Measurements from ENCODE around the gene GDF10. TPM values are rescaled to one million over a fixed set of nuclear protein-coding genes. Genes with fewer than 3 reads are reported as not detected.

Gene GDF10
- polyA plus RNA-seq, 1 experiment, result not detected

DNA sequence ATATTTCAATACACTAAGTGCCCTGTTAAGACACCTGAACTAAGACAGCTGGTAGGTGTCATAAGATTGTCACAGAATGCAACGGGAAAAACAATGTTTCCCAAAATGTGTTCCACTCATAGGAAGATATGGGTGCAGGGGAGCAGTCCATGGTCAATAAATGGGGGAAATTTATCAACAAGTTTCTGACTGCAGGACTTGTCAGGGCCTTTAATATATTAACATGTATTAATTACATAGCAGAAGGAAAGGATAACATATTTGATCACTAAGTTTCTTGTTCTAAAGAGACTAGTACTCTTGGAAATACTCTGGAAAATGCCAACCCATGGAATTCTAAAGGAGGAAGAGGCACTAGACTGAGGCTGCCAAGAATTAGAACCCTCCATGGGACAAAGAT, 54.9 kb downstream of the GDF10 start:
- Histone ChIP-seq H3K4me3 (ENCODE audit: low read depth, low read length) (no peak overlapping the region), H3K27me3 (ENCODE audit: control insufficient read depth, insufficient read depth, low read length) (peaks cover 3% of the 10 kb centered on the region; the same call in 1 of the 2 replicates), H3K36me3 (ENCODE audit: control insufficient read depth, insufficient read depth, low read length) (no peaks in the 10 kb centered on the region)
- ChIA-PET POLR2A (no interaction called here), CTCF (interaction anchor here (1.2 to 1.4 kb wide), 2 partner anchors 9 to 14 kb away, joined by 4 to 7 read pairs; no protein-coding TSS in a partner anchor)
- DNase-seq (ENCODE audit: low read depth), result no peak
- TF ChIP-seq, protein P1, sequence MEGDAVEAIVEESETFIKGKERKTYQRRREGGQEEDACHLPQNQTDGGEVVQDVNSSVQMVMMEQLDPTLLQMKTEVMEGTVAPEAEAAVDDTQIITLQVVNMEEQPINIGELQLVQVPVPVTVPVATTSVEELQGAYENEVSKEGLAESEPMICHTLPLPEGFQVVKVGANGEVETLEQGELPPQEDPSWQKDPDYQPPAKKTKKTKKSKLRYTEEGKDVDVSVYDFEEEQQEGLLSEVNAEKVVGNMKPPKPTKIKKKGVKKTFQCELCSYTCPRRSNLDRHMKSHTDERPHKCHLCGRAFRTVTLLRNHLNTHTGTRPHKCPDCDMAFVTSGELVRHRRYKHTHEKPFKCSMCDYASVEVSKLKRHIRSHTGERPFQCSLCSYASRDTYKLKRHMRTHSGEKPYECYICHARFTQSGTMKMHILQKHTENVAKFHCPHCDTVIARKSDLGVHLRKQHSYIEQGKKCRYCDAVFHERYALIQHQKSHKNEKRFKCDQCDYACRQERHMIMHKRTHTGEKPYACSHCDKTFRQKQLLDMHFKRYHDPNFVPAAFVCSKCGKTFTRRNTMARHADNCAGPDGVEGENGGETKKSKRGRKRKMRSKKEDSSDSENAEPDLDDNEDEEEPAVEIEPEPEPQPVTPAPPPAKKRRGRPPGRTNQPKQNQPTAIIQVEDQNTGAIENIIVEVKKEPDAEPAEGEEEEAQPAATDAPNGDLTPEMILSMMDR (IDR thresholded peaks at IDR 0.05; ENCODE audit: insufficient read depth, low read depth, low read length), result no peak

DNA sequence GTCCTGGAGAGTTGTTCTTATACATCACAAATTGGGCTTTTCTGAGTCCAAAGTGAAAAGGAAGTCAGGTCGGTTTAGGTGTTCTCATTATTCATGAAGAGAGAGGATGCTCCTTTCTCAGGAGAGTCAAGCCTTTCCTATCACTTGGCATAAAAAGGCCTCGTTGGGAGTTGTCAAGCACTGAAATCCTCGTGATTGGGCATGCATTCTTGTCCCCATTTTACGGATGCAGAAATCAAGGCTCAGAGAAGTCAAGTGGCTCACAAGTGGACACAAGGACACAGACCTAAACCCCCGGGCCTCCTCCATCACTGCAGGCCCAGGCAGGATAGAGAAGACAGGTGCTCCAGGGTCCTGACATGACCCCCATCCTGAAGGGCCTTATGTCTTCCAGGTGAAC, 56.7 kb downstream of the GDF10 start:
- H3K4me3 ChIP-seq (ENCODE audit: low read depth, low read length), result no peak overlapping the region
- ChIA-PET CTCF (interaction anchor here (5.7 kb wide), 1 partner anchor 16 kb away, joined by 17 read pairs; no protein-coding TSS in a partner anchor), POLR2A (no interaction called here)
- DNase-seq (ENCODE audit: low read depth), result no peak
- TF ChIP-seq, protein P1 (IDR thresholded peaks at IDR 0.05; ENCODE audit: insufficient read depth, low read depth, low read length), result no peak
- H3K36me3 ChIP-seq (ENCODE audit: control insufficient read depth, insufficient read depth, low read length), result no peaks in the 10 kb centered on the region
- peaks cover 3% of the 10 kb centered on the region; the same call in 1 of the 2 replicates for H3K27me3 ChIP-seq (ENCODE audit: control insufficient read depth, insufficient read depth, low read length)

DNA sequence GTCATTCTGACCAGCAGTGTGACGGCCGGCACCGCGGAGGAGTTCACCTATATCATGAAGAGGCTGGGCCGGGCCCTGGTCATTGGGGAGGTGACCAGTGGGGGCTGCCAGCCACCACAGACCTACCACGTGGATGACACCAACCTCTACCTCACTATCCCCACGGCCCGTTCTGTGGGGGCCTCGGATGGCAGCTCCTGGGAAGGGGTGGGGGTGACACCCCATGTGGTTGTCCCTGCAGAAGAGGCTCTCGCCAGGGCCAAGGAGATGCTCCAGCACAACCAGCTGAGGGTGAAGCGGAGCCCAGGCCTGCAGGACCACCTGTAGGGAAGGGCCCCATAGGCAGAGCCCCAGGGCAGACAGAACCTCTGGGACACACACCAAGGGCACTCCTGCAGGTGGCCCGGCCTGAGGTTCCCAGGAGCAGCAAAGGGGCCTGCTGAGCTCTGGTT, 57.2 kb downstream of the GDF10 start:
- TF ChIP-seq, protein P1 (IDR thresholded peaks at IDR 0.05; ENCODE audit: insufficient read depth, low read depth, low read length), result no peak
- no peak for DNase-seq (ENCODE audit: low read depth)
- H3K27me3 ChIP-seq (ENCODE audit: control insufficient read depth, insufficient read depth, low read length), result peaks cover 3% of the 10 kb centered on the region; the same call in 1 of the 2 replicates
- H3K4me3 ChIP-seq (ENCODE audit: low read depth, low read length), result no peak overlapping the region
- no peaks in the 10 kb centered on the region for H3K36me3 ChIP-seq (ENCODE audit: control insufficient read depth, insufficient read depth, low read length)
- ChIA-PET CTCF (interaction anchor here (0.6 to 5.7 kb wide), 2 partner anchors 17 to 35 kb away, joined by 3 to 17 read pairs; partner anchors contain the start of gene GDF2), POLR2A (no interaction called here)

DNA sequence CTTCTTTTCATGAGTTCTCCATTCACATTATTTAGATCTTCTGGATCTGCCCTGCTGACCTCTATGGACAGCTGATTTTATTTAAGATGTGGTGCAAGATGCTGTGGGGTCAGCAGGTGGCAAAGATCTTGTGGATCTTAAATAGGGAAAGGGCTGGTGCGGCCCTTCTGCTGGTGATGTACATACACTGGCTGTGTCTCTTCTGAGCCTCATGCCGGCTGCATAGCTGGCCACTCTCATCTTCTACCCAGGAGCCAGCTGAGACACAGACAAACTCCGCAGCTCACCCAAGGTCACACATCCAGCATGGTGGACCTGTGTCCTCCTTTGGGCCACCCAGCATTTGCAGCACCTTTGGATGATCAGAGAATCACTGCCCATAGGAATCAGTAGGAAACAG, 57.9 kb downstream of the GDF10 start:
- Histone ChIP-seq H3K36me3 (ENCODE audit: control insufficient read depth, insufficient read depth, low read length) (no peaks in the 10 kb centered on the region), H3K4me3 (ENCODE audit: low read depth, low read length) (no peak overlapping the region), H3K27me3 (ENCODE audit: control insufficient read depth, insufficient read depth, low read length) (peaks cover 3% of the 10 kb centered on the region; the same call in 1 of the 2 replicates)
- DNase-seq (ENCODE audit: low read depth), result no peak
- TF ChIP-seq, protein P1 (IDR thresholded peaks at IDR 0.05; ENCODE audit: insufficient read depth, low read depth, low read length), result no peak
- CTCF ChIA-PET, result interaction anchor here (0.6 to 5.7 kb wide), 3 partner anchors 17 to 36 kb away, joined by 3 to 37 read pairs (median 17); partner anchors contain the start of gene GDF2
- POLR2A ChIA-PET, result no interaction called here

DNA sequence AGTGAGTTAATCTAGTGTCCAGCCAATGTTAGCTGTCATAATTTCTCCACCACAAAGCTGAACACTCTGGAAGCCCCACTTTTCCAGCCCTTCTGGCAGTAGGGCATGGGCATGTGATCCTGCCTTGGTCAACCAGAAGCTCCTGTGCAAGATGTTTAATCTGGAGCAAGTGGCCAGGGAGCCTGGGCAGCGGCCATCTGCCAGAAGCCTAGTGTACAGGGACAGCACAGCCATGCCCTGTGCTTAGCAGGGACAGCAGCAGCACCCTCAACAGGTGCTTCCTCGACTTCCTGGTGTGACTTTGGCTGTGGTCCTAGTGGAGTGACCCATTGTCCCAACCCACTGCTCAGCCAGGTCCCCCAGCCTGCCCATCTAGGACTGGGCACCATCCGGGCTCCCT, 58.5 kb downstream of the GDF10 start:
- no peaks in the 10 kb centered on the region for H3K36me3 ChIP-seq (ENCODE audit: control insufficient read depth, insufficient read depth, low read length)
- TF ChIP-seq, protein P1 (IDR thresholded peaks at IDR 0.05; ENCODE audit: insufficient read depth, low read depth, low read length), result no peak
- ChIA-PET POLR2A (no interaction called here), CTCF (interaction anchor here (0.8 to 5.7 kb wide), 3 partner anchors 17 to 34 kb away, joined by 3 to 37 read pairs (median 17); no protein-coding TSS in a partner anchor)
- H3K27me3 ChIP-seq (ENCODE audit: control insufficient read depth, insufficient read depth, low read length), result peaks cover 3% of the 10 kb centered on the region; the same call in 1 of the 2 replicates
- no peak overlapping the region for H3K4me3 ChIP-seq (ENCODE audit: low read depth, low read length)
- no peak for DNase-seq (ENCODE audit: low read depth)
